Liver (tissue), 9 donors: ENCODE results near the gene DCAF8L2. TPM values are rescaled to one million over a fixed set of nuclear protein-coding genes. Genes with fewer than 3 reads are reported as not detected.

ENCODE experiments used
- DNase-seq: peaks from one replicate; pipeline ENCODE4 v3.0.0-alpha.2; 2017; ENCODE audit warnings: low spot score
- H3K27ac ChIP-seq, 2 donors: one replicate each; pipeline ENCODE4 v1.7.0; 2013; ENCODE audit warnings: inconsistent platforms in 2 of 2, low read length in 2 of 2, control low read depth in 1 of 2, low read depth in 1 of 2, mild to moderate bottlenecking in 1 of 2
- H3K27me3 ChIP-seq, 4 donors: one replicate each; pipeline versions ENCODE4 v1.6.1 to v1.7.0; 2013; ENCODE audit warnings: low read length in 3 of 4, inconsistent platforms in 1 of 4, mild to moderate bottlenecking in 1 of 4, moderate library complexity in 1 of 4; ENCODE audit not compliant: control insufficient read depth in 4 of 4, insufficient read depth in 4 of 4
- H3K36me3 ChIP-seq, 4 donors: one replicate each; pipeline versions ENCODE4 v1.6.1 to v1.7.0; 2013; ENCODE audit warnings: low read length in 3 of 4, mild to moderate bottlenecking in 3 of 4, low read depth in 1 of 4, moderate library complexity in 1 of 4; ENCODE audit not compliant: control insufficient read depth in 4 of 4, insufficient read depth in 3 of 4
- H3K4me1 ChIP-seq, 4 donors: one replicate each; pipeline versions ENCODE4 v1.6.1 to v1.7.0; 2013; ENCODE audit warnings: low read length in 3 of 4, mild to moderate bottlenecking in 3 of 4, moderate library complexity in 1 of 4; ENCODE audit not compliant: control insufficient read depth in 4 of 4, insufficient read depth in 4 of 4
- H3K4me3 ChIP-seq, 3 donors: one replicate each; pipeline versions ENCODE4 v1.6.1 to v1.7.0; 2013; ENCODE audit warnings: low read length in 3 of 3, control low read depth in 1 of 3, low read depth in 1 of 3, mild to moderate bottlenecking in 1 of 3
- H3K9ac ChIP-seq, 2 donors: one replicate each; pipeline ENCODE4 v1.7.0; 2013; ENCODE audit warnings: low read length in 2 of 2, mild to moderate bottlenecking in 2 of 2, moderate library complexity in 2 of 2, control low read depth in 1 of 2, low read depth in 1 of 2
- H3K9me3 ChIP-seq, 4 donors: one replicate each; pipeline versions ENCODE4 v1.6.1 to v1.7.0; 2013; ENCODE audit warnings: low read length in 3 of 4; ENCODE audit not compliant: control insufficient read depth in 4 of 4
- EGR1 ChIP-seq, 2 donors: IDR thresholded peaks; 2 replicates each; pipeline ENCODE4 v1.6.1; 2016 to 2018; ENCODE audit warnings: antibody characterized with exemption in 2 of 2, low read depth in 2 of 2
- FOXA2 ChIP-seq: IDR thresholded peaks from 2 replicates; pipeline ENCODE4 v1.6.1; 2016; ENCODE audit warnings: antibody characterized with exemption
- GABPA ChIP-seq, 2 donors: IDR thresholded peaks in 1 of 2; conservative IDR thresholded peaks in 1 of 2; 2 replicates each; pipeline ENCODE4 v1.6.1; 2016; ENCODE audit warnings: antibody characterized with exemption in 2 of 2, mild to moderate bottlenecking in 1 of 2, moderate library complexity in 1 of 2
- HNF4A ChIP-seq, 2 donors: conservative IDR thresholded peaks; 2 replicates each; pipeline ENCODE4 v1.6.1; 2016; ENCODE audit warnings: antibody characterized with exemption in 2 of 2, mild to moderate bottlenecking in 2 of 2
- HNF4G ChIP-seq: IDR thresholded peaks from 2 replicates; pipeline ENCODE4 v1.6.1; 2016; ENCODE audit warnings: antibody characterized with exemption
- JUND ChIP-seq, 2 donors: IDR thresholded peaks; 2 replicates each; pipeline ENCODE4 v1.6.1; 2016; ENCODE audit warnings: antibody characterized with exemption in 2 of 2
- NR2F2 ChIP-seq: IDR thresholded peaks from 2 replicates; pipeline ENCODE4 v1.6.1; 2016; ENCODE audit warnings: antibody characterized with exemption
- RAD21 ChIP-seq, 2 donors: IDR thresholded peaks; 2 replicates each; pipeline ENCODE4 v1.6.1; 2016; ENCODE audit warnings: antibody characterized with exemption in 2 of 2, mild to moderate bottlenecking in 2 of 2
- RXRA ChIP-seq, 2 donors: IDR thresholded peaks; 2 replicates each; pipeline ENCODE4 v1.6.1; 2017 to 2018; ENCODE audit warnings: antibody characterized with exemption in 2 of 2, mild to moderate bottlenecking in 1 of 2
- SP1 ChIP-seq: IDR thresholded peaks from 2 replicates; pipeline ENCODE4 v1.6.1; 2018; ENCODE audit warnings: antibody characterized with exemption, mild to moderate bottlenecking
- TAF1 ChIP-seq: conservative IDR thresholded peaks from 2 replicates; pipeline ENCODE4 v1.6.1; 2016; ENCODE audit warnings: antibody characterized with exemption, mild to moderate bottlenecking
- YY1 ChIP-seq: IDR thresholded peaks from 2 replicates; pipeline ENCODE4 v1.6.1; 2016; ENCODE audit warnings: antibody characterized with exemption, mild to moderate bottlenecking
- WGBS: extraction: QIAGEN DNeasy Blood & Tissue Kit; methylation state at CpG from one replicate; pipeline ENCODE4 v1.1.7; 2013; 5-methylcytosine and 5-hydroxymethylcytosine counted together
- polyA plus RNA-seq, 2 donors: library from polyadenylated mRNA; stranded (reverse) in 1 of 2; unstranded in 1 of 2; fragments of 200-250 nt in 1 of 2; fragments of >200 nt in 1 of 2; fragmentation: Nextera tagmentation in 1 of 2; extraction: Ambion mirVana in 1 of 2; gene quantifications; one replicate each; pipeline versions ENCODE4 v1.2.1 to v1.2.3, GENCODE V29; 2013 to 2015
- total RNA-seq, 2 donors: library from RNA; depleted of rRNA; stranded (reverse); fragments of >200 nt; gene quantifications; one replicate each; pipeline ENCODE4 v1.2.3, GENCODE V29; 2014
- TF ChIP-seq, protein P1 (sequence below): IDR thresholded peaks from 2 replicates; pipeline ENCODE4 v1.6.1; 2016; ENCODE audit warnings: antibody characterized with exemption
- TF ChIP-seq, protein P2 (sequence below): IDR thresholded peaks from 2 replicates; pipeline ENCODE4 v1.6.1; 2016; ENCODE audit warnings: antibody characterized with exemption
- TF ChIP-seq, protein P3 (sequence below): IDR thresholded peaks from 2 replicates; pipeline ENCODE4 v1.6.1; 2016; ENCODE audit warnings: antibody characterized with exemption, mild to moderate bottlenecking
- donor health status: healthy.
- donor health status: healthy.
- donor health status: healthy.
- donor health status: healthy.
- donor health status: healthy.

Gene DCAF8L2
- total and polyA plus RNA-seq, 4 donors: not detected

DNA sequence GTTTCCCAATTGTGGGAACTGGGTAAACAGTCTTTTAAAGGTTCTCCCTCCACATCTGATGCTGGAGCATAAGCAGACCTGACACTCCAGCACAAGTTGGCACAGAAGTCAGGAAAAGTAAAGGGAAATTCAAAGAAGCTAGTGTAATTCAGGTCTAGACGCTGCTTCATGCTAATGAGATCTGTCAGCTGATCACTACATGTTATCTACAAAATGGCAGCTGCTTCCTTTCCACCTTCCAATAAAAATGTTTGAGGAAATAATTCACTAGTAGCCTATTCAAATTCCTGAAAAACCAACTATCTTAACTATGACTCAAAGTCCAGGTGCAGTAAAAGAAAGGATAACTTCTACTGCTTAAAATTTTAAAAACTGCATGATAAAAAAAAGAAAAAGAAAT is 29.3 kb downstream of the DCAF8L2 start:
- no peak for DNase-seq
- H3K9ac ChIP-seq: no peak overlapping the region
- no peaks in the 10 kb centered on the region for H3K27me3 ChIP-seq
- H3K9me3 ChIP-seq: no peaks in the 10 kb centered on the region
- 69% methylated on average over 1 of the region's 1 CpG for WGBS
- no peak overlapping the region for H3K4me3 ChIP-seq
- no peak for TF ChIP-seq JUND (IDR thresholded peaks at IDR 0.05)
- TF ChIP-seq RXRA (IDR thresholded peaks at IDR 0.05): no peak
- no peak for TF ChIP-seq TAF1
- TF ChIP-seq SP1: no peak
- TF ChIP-seq YY1: no peak
- TF ChIP-seq, protein P1, sequence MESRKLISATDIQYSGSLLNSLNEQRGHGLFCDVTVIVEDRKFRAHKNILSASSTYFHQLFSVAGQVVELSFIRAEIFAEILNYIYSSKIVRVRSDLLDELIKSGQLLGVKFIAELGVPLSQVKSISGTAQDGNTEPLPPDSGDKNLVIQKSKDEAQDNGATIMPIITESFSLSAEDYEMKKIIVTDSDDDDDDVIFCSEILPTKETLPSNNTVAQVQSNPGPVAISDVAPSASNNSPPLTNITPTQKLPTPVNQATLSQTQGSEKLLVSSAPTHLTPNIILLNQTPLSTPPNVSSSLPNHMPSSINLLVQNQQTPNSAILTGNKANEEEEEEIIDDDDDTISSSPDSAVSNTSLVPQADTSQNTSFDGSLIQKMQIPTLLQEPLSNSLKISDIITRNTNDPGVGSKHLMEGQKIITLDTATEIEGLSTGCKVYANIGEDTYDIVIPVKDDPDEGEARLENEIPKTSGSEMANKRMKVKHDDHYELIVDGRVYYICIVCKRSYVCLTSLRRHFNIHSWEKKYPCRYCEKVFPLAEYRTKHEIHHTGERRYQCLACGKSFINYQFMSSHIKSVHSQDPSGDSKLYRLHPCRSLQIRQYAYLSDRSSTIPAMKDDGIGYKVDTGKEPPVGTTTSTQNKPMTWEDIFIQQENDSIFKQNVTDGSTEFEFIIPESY: no peak
- TF ChIP-seq NR2F2: no peak
- TF ChIP-seq HNF4G: no peak
- TF ChIP-seq, protein P2, sequence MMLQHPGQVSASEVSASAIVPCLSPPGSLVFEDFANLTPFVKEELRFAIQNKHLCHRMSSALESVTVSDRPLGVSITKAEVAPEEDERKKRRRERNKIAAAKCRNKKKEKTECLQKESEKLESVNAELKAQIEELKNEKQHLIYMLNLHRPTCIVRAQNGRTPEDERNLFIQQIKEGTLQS: no peak
- TF ChIP-seq FOXA2: no peak
- no peak for TF ChIP-seq GABPA (IDR thresholded peaks at IDR 0.05 in 1 of 2, conservative IDR thresholded peaks at IDR 0.05 in 1 of 2)
- no peak for TF ChIP-seq HNF4A (conservative IDR thresholded peaks at IDR 0.05)
- TF ChIP-seq, protein P3, sequence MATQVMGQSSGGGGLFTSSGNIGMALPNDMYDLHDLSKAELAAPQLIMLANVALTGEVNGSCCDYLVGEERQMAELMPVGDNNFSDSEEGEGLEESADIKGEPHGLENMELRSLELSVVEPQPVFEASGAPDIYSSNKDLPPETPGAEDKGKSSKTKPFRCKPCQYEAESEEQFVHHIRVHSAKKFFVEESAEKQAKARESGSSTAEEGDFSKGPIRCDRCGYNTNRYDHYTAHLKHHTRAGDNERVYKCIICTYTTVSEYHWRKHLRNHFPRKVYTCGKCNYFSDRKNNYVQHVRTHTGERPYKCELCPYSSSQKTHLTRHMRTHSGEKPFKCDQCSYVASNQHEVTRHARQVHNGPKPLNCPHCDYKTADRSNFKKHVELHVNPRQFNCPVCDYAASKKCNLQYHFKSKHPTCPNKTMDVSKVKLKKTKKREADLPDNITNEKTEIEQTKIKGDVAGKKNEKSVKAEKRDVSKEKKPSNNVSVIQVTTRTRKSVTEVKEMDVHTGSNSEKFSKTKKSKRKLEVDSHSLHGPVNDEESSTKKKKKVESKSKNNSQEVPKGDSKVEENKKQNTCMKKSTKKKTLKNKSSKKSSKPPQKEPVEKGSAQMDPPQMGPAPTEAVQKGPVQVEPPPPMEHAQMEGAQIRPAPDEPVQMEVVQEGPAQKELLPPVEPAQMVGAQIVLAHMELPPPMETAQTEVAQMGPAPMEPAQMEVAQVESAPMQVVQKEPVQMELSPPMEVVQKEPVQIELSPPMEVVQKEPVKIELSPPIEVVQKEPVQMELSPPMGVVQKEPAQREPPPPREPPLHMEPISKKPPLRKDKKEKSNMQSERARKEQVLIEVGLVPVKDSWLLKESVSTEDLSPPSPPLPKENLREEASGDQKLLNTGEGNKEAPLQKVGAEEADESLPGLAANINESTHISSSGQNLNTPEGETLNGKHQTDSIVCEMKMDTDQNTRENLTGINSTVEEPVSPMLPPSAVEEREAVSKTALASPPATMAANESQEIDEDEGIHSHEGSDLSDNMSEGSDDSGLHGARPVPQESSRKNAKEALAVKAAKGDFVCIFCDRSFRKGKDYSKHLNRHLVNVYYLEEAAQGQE: no peak
- TF ChIP-seq RAD21 (IDR thresholded peaks at IDR 0.05): no peak
- TF ChIP-seq EGR1 (IDR thresholded peaks at IDR 0.05; ENCODE audit: low read depth in 2 of 2): no peak
- no peaks in the 10 kb centered on the region for H3K36me3 ChIP-seq
- no peaks in the 10 kb centered on the region for H3K4me1 ChIP-seq
- no peak overlapping the region for H3K27ac ChIP-seq

GRCh38 chrX:27619975-27620374 is 29.8 kb downstream of the DCAF8L2 start:
- Histone ChIP-seq H3K36me3 (no peaks in the 10 kb centered on the region), H3K27me3 (no peaks in the 10 kb centered on the region), H3K4me1 (no peaks in the 10 kb centered on the region), H3K27ac (no peak overlapping the region), H3K4me3 (no peak overlapping the region), H3K9me3 (no peaks in the 10 kb centered on the region), H3K9ac (no peak overlapping the region)
- WGBS: 20% methylated on average over 2 of the region's 2 CpGs
- peak; percentile 31 to 47 for TF ChIP-seq RAD21 (IDR thresholded peaks at IDR 0.05)
- TF ChIP-seq, protein P2: no peak
- DNase-seq: no peak
